Measurements from ENCODE around the gene CCL27.

CCL27 gene

GRCh38 chr9:34662526-34663302, at the start of gene CCL27:
Gene CCL27, minus strand, starts transcription at chr9:34662657. Its CDS starts 24 bp downstream, at chr9:34662633.
- DNase-seq = no peak

DNA sequence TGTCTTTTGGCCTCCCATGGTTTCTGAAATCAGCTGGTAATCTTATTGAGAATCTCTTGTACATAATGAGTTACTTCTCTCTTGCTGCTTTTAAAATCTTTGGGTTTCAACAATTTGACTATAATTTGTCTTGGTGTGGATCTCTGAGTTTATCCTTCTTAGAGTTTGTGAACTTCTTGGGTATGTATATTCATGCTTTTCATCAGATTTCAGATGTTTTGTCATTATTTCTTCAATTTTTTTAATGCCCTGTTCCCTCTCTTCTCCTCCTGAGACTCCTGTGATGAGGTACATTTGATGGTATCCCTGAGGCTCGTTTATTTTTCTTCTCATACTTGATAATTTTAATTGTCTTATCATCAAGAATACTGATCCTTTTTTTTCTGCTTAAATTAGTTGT, 49.7 kb upstream of the CCL27 start:
- DNase-seq = no peak

GRCh38 chr9:34710023-34710422, 47.6 kb upstream of the CCL27 start, which contains the start of gene CCL21:
Gene CCL21, minus strand, starts transcription at chr9:34710136. Its CDS starts 70 bp downstream, at chr9:34710066.
- no peak for DNase-seq

DNA sequence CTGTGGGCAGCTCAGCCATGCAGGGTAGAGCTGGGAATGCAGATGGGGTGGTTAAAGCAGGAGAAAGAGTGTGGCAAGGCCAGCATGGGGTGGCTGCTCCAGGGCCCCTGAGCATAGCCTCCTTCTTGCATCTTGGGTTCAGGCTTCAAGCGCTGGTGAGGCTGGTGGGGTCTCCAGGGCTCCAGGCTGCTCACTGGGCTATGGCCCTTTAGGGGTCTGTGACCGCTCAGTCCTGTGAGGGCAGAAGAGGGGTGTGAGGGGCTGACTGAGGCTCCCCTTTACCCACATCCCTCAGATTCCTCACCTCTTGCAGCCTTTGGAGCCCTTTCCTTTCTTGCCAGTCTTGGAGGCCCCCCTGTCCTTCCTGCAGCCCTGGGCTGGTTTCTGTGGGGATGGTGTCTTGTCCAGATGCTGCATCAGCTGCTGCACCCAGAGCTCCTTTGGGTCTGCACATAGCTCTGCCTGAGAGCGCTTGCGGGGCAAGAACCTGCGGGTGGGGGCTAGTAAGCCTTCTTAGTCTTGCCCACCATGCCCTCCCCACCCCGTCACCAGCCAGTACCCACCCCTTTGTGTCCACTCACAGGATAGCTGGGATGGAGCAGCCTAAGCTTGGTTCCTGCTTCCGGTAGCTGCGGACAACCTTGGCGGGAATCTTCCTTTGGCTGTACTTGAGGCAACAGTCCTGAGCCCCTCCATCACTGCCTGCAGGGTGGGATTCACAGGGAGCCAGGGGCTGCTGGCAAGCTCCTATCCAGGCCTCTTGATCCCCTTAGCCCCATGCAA, 46.9 kb upstream of the CCL27 start:
- DNase-seq = no peak

DNA sequence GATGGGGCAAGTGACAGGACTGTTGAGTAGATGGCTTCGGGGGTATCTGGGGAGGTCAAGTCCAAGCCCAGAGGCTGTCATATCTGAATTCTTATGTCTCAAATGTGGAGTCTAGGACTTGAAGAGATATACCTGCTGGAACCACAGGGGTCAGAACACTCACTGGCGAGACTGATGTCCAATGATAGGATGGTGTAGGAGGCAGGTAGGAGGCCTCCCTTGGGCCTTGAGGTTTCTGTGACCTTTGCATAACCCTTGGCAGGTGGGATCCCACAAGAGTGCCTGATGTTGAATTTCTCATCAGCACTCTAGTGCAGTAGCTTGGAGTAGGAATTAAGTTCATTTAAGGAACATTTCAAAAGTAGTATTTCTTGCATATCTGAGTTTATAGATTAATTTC, 44.7 kb upstream of the CCL27 start:
- DNase-seq = no peak

GRCh38 chr9:34701769-34702736, 39.6 kb upstream of the CCL27 start:
- peak; percentile 81 for DNase-seq

DNA sequence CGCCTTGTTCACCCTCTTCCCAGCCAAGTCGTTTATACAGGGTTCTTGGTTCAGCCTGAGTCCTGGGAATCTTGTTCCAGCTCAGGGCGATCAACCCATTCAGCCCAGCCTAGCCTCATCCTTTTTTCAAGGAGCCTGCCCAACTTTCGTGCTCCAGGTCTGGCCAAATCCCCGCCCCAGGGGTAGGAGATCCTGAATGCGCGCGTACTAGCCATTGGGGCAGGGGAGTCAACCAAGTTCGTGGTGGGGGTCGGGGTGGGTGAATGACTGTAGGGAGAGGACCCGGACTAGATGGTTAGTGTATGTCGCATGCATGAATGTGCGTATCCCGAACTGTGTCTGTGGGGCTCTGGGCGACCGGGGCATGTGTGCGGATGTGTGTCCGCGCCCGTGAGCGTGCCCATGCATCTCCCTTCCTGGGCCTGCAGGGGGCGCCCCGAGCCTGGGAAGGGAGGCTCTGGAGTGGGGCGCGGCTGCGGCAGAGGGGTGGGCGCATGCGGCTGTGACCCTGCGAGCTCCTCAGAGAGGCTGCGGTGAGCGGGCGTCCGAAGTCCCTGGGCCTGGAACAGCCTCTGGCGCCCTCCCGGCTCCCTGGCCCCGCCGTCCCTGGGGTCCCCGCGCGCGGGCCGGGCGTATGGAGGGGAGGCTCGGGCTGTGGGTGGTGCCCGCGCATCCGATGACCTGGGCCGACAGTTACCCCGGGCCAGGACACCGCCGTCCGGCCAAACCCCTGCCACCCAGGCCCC, 38.7 kb upstream of the CCL27 start:
- peak; percentile 78 for DNase-seq

GRCh38 chr9:34694811-34695210, 32.4 kb upstream of the CCL27 start:
- DNase-seq = no peak

GRCh38 chr9:34693560-34693959, 31.1 kb upstream of the CCL27 start:
- DNase-seq = no peak

DNA sequence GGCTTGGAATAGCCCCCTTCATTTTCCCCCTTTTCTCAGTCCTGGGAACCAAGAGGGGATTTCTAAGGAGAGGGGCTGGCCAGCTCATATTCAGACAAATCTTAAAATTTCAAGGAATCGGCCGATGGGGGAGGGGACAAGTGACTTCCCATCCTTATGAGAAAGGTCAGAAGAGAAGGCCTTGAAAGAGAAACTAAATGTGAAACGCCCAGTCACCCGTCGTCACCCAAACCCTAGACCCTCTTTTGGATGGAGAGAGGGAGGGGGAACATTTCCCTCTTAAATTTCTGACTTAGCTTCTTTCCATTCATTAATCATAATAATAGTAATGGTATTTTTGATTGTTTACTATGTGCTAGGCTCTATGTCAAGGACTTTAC, 29.5 kb upstream of the CCL27 start:
- DNase-seq = no peak

DNA sequence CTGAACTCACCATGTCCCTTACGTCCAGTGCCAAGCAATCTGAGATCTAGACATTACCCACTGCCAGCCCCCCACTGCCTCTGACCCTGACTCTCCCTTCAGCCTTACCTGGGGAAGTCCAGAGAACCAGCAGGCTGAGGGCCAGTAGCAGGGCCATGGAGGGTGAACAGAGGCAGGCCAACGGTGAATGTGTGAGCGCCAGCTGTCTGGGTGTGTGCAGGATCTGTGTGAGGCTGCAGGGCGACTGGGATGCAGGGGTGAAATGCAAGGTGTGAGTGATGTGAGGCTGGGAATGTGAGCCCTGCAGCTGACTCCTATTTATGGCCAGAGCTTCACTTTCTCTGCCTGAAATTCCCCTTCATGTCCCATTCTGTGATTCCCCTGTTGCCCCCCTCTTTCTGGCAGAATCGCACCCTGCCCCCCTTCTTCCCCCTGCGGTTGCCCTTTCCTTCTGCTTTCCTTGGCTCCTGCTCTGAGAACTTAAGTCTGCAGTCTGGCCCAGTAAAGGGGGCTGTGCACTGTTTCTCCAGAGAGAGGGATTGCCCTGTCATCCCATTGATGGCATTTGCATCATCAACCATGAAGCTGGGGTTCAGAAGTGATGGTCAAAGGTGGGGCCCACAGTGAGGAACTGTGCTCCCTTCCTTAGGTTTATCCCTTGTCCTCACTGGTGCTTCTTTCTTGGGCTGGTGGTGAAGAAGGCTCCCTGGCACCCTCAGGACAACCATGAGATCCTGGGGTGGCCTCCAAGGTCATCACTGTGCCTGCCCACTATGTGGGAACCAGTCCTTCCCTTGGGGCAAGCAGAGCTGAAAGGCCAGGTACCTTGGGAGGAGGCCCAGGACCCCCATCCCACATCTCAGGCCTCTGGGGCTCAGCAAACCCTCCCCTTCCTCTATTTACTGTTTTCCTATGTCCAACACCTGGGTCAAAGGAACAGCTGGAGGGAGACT, 28.8 kb upstream of the CCL27 start, which contains the start of gene CCL19:
Gene CCL19 (minus strand): TSS at position 294 of the 953 bp plus-strand sequence. CDS start 137 bp downstream, at position 157.
- no peak for DNase-seq

DNA sequence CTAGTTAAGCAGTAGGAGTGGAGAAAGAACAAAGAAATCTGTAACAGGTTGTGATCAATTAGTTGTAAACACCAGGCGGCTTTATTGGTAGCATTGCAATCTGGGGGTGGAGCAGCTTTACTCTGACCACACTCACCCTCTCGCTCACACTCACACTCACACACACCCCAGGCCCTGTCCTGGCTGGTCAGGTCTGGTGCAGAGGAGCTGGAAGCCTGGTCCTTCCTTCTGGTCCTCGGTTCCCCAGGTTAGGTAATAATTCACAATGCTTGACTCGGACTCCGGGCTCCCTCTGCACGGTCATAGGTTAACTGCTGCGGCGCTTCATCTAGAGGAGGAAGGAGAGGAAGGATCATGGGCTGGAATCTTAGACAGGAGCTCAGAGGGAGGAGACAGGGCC, 27.1 kb upstream of the CCL27 start:
- DNase-seq = no peak

- DNase-seq = no peak
Measured at GRCh38 chr9:34689116-34689470, 26.6 kb upstream of the CCL27 start.

DNA sequence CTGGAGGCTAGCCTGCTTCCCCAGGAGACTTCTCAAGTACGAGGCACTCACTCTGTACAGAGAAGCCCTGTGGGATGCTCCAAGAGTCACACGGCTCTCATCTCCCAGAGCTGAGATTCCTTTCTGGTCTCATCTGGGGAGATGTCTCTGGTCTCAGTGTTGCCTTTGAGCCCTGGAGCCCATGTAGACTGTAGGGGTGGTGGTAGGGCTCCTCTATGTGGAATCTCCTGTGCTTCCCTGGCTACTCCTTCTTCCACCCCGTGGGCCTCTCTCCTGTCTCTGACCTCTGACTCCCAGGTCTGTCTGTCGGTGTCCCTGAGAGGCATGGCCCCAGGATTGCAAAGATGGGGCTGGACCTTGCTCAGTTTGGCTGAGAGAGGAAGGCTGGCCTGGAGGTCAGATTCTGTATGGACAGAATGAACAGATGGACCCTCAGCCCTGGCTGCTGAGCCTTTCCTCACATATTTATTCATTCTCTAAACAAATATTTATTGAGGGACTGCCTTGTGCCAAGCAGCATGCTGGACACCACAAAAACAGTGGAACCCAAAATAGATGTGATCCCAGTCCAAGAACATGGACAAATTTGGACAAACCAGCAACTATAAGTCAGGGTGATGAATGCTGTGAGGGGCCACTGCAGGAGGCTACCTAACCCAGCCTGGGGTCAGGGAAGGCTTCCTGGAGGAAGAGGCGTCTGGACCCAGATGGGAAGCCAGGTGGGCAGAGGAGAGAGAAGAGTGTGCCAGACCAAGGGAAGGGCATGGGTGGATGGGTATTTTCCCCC, 26.1 kb upstream of the CCL27 start:
- DNase-seq = no peak

DNA sequence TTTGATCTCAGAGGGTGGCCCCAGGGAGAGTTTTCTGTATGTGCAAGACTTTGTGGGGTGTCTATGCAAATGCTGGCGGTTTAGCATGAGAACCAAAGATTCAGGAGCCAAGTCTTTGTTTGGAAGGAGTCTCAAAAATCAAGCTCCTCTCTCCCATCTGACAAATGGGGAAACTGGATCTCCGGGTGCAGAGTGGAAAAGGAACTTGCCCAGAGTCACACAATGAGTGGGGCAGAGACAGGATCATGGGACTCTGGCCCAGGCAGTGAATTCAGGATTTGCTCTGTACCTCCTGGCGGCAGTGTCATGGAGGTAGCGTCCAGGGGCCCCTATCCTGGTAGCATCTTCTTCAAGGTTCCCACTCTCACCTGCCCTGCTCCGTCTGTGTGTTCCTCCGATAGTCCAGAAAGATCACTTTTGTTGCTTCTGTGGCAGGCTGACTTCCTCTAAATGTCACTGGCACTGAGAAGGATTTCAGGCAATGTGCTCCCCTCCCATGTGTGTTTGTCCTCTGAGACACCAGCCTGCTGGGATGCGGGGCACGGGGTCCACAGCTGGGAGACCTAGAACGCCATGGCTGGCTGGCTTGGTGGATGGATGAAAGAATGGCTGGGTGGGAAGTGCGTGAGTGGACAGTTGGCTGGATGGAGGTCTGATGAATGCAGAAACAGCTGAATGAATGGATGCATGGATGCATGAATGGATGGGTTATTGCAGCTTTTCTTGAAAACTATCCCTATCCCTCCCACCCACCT, 25.0 kb upstream of the CCL27 start:
- DNase-seq = no peak

DNA sequence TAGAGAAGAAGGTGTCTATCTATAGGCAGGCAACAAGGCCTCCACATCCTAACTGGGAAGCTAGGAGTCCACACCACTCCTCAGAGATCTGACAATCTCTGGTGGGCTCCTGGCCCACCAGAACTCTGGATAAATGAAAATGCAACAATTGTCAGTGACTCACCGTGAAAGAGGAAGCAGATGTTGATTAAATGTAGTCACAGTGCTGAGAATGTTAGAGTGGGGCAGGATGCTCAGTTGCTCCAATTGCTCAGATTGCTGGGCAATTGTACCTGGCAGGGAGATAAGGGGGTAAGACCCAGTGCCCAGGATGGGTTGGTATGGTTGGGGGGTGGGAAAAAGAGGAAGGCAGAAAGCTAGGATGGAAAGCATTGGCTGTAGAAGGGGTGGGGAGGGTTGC, 24.3 kb upstream of the CCL27 start:
- DNase-seq = no peak

DNA sequence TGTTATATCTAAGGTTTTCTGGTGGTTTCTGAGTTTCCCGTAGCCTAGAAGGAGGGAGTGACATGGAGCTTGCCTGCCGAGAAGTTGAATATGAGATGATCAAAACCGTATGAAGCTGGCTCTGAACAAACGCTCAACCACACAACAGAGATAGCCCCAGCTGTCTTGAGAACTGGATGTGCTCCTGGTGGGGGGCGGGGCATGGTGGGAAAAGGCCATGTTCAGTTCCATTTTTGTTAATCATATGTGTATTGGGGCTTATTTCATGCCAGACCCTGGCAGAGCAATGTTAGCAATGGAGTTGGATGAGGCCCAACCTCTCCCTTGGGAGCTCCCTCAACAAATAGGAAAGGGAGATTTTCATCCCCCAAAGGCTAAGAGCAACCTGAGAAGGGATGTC, 23.8 kb upstream of the CCL27 start:
- DNase-seq = no peak

DNA sequence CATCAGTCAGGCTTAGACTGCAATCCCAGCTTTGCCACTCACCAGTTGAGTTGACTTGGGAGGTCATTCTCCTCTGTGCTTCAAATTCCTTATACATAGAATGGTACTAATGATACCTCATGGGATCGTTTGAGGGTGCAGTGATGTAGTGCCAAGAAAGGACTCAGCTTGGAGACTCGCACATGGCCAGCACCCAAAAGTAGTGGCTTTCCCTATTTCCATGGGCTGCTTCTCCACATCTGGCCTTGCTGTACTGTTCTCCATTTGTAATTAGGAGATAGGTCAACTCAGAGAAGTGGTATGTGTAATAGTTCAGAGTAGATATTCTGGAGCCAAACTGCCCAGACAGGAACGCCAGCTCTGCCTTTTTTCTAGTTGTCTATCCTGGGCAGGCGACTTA, 23.1 kb upstream of the CCL27 start:
- DNase-seq = no peak

- DNase-seq = no peak
Measured at GRCh38 chr9:34684816-34685215, 22.4 kb upstream of the CCL27 start.
